Esophagus muscularis mucosa (tissue), 3 donors: Measurements from ENCODE around the gene SAE1.
"Not testable (repeated sequence)": the region's sequence is repeated elsewhere in the genome, so short reads cannot be mapped to it uniquely, and the experiment has no call there.

Experiments
- POLR2A ChIP-seq: fragments of 450-650 bp; IDR thresholded peaks from one replicate; pipeline ENCODE4 v1.6.1; 2017; ENCODE audit warnings: antibody characterized with exemption, moderate library complexity, mild to moderate bottlenecking, low read depth
- POLR2AphosphoS5 ChIP-seq, 2 donors: sonication (generic); formaldehyde crosslinking; IDR thresholded peaks; one replicate each; pipeline ENCODE4 v1.6.1; 2017; ENCODE audit warnings: antibody characterized with exemption in 2 of 2
- TF ChIP-seq, protein P1 (sequence below), 3 experiments: fragments of 200-600 bp in 2 of 3; fragments of 450-650 bp in 1 of 3; sonication (generic) in 2 of 3; IDR thresholded peaks; one replicate each; pipeline ENCODE4 v1.5.1; 2017 to 2019; ENCODE audit warnings: antibody characterized with exemption in 3 of 3, mild to moderate bottlenecking in 2 of 3, moderate library complexity in 1 of 3

DNA sequence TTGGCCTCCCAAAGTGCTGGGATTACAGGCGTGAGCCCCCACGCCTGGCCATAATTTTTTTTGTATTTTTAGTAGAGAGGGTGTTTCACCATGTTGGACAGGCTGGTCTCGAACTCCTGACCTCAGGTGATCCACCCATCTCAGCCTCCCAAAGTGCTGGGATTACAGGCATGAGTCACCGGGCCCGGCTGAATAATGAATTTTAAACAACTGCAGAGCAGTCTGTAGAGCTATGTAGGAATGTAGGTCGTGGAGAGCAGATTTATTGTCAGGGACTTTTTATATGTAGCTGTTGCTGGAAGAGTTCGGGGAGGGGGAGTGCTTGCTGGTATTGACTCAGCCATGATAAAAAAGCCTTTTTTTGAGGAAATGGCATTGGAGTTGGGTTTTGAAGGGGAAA lies 10.6 kb downstream of the SAE1 start:
- not testable (repeated sequence) for TF ChIP-seq POLR2A
- peak in 1 of 2 donors; percentile 22 for TF ChIP-seq POLR2AphosphoS5 (IDR thresholded peaks at IDR 0.05)
- TF ChIP-seq, protein P1, sequence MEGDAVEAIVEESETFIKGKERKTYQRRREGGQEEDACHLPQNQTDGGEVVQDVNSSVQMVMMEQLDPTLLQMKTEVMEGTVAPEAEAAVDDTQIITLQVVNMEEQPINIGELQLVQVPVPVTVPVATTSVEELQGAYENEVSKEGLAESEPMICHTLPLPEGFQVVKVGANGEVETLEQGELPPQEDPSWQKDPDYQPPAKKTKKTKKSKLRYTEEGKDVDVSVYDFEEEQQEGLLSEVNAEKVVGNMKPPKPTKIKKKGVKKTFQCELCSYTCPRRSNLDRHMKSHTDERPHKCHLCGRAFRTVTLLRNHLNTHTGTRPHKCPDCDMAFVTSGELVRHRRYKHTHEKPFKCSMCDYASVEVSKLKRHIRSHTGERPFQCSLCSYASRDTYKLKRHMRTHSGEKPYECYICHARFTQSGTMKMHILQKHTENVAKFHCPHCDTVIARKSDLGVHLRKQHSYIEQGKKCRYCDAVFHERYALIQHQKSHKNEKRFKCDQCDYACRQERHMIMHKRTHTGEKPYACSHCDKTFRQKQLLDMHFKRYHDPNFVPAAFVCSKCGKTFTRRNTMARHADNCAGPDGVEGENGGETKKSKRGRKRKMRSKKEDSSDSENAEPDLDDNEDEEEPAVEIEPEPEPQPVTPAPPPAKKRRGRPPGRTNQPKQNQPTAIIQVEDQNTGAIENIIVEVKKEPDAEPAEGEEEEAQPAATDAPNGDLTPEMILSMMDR (IDR thresholded peaks at IDR 0.05): not testable (repeated sequence)
